Epithelial cell of proximal tubule (primary cell): ENCODE results near the gene DNAJB6. TPM values are rescaled to one million over a fixed set of nuclear protein-coding genes. Genes with fewer than 3 reads are reported as not detected.

Experiments
- DNase-seq: peaks from one replicate; pipeline ENCODE4 v3.0.0-alpha.2; 2011; ENCODE audit warnings: low read depth
- H3K4me3 ChIP-seq: 2 replicates; pipeline ENCODE4 v1.5.1; 2011; ENCODE audit warnings: low read depth, mild to moderate bottlenecking, low read length
- CTCF ChIP-seq: conservative IDR thresholded peaks from 2 replicates; pipeline ENCODE4 v1.5.1; 2012; ENCODE audit warnings: low read depth, mild to moderate bottlenecking, low read length
- total RNA-seq: library from RNA; depleted of rRNA; stranded (reverse); fragments of >200 nt; gene quantifications from 2 replicates; pipeline ENCODE4 v1.2.3, GENCODE V29; 2015

The DNAJB6 gene
- total RNA-seq, 1 donor from 2014 or later = 108 TPM

GRCh38 chr7:157295338-157295737 lies 41.5 kb upstream of the DNAJB6 start:
- no peak for DNase-seq
- no peak for TF ChIP-seq CTCF
- H3K4me3 ChIP-seq = no peak overlapping the region

GRCh38 chr7:157297185-157297584 lies 39.6 kb upstream of the DNAJB6 start:
- no peak for DNase-seq
- H3K4me3 ChIP-seq = no peak overlapping the region
- no peak for TF ChIP-seq CTCF

- H3K4me3 ChIP-seq = no peak overlapping the region
- no peak for TF ChIP-seq CTCF
- DNase-seq = no peak
Observed at GRCh38 chr7:157299317-157299612, 37.5 kb upstream of the DNAJB6 start.

GRCh38 chr7:157299613-157300368 lies 37.0 kb upstream of the DNAJB6 start:
- H3K4me3 ChIP-seq = no peak overlapping the region
- DNase-seq = peak; percentile 9
- TF ChIP-seq CTCF = no peak

GRCh38 chr7:157300369-157300825 lies 36.4 kb upstream of the DNAJB6 start:
- TF ChIP-seq CTCF = no peak
- no peak overlapping the region for H3K4me3 ChIP-seq
- DNase-seq = no peak

GRCh38 chr7:157301610-157302120 lies 35.1 kb upstream of the DNAJB6 start:
- TF ChIP-seq CTCF = no peak
- no peak for DNase-seq
- H3K4me3 ChIP-seq = no peak overlapping the region
